Fibroblast of villous mesenchyme (primary cell): ENCODE results near the gene FDX2. TPM values are rescaled to one million over a fixed set of nuclear protein-coding genes. Genes with fewer than 3 reads are reported as not detected.
A peak's percentile ranks its signal among the peaks of the same experiment; 100 is the strongest.

Experiments
- DNase-seq: peaks from one replicate; pipeline ENCODE4 v3.0.0-alpha.2; 2010; ENCODE audit warnings: low read depth
- H3K4me3 ChIP-seq: 2 replicates; pipeline ENCODE4 v1.5.1; 2011; ENCODE audit warnings: low read depth, mild to moderate bottlenecking, low read length
- total RNA-seq: library from RNA; depleted of rRNA; stranded (reverse); fragments of >200 nt; gene quantifications from 2 replicates; pipeline ENCODE4 v1.2.3, GENCODE V29; 2012
- TF ChIP-seq, protein P1 (sequence below): IDR thresholded peaks from 2 replicates; pipeline ENCODE4 v1.5.1; 2012; ENCODE audit warnings: low read depth, mild to moderate bottlenecking, low read length; ENCODE audit not compliant: insufficient read depth

Gene FDX2
- total RNA-seq, 1 donor = 24.2 TPM

GRCh38 chr19:10295847-10296591 lies 19.8 kb downstream of the FDX2 start:
- TF ChIP-seq, protein P1, sequence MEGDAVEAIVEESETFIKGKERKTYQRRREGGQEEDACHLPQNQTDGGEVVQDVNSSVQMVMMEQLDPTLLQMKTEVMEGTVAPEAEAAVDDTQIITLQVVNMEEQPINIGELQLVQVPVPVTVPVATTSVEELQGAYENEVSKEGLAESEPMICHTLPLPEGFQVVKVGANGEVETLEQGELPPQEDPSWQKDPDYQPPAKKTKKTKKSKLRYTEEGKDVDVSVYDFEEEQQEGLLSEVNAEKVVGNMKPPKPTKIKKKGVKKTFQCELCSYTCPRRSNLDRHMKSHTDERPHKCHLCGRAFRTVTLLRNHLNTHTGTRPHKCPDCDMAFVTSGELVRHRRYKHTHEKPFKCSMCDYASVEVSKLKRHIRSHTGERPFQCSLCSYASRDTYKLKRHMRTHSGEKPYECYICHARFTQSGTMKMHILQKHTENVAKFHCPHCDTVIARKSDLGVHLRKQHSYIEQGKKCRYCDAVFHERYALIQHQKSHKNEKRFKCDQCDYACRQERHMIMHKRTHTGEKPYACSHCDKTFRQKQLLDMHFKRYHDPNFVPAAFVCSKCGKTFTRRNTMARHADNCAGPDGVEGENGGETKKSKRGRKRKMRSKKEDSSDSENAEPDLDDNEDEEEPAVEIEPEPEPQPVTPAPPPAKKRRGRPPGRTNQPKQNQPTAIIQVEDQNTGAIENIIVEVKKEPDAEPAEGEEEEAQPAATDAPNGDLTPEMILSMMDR = no peak
- DNase-seq = no peak
- peak overlapping the region; percentile 15 for H3K4me3 ChIP-seq

DNA sequence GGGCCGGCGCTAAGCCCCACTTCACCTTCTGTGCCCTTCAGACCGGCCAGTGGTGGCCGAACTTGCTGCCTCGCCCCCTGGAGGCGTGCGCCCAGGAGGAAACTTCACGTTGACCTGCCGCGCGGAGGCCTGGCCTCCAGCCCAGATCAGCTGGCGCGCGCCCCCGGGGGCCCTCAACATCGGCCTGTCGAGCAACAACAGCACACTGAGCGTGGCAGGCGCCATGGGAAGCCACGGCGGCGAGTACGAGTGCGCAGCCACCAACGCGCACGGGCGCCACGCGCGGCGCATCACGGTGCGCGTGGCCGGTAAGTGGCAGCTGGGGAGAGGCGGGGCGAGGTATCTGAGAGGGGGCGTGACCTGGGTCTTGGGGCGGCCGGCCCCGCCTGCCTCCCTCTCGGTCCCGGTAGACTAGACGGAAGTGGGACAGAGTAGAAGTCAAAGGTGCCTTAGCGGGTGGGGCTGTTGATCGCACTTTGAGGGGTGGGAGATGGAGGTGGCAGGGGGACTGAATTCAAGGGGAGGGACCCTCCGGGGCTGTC lies 20.4 kb downstream of the FDX2 start:
- H3K4me3 ChIP-seq = peak overlapping the region; percentile 15
- TF ChIP-seq, protein P1 = peak; percentile 4
- peak; percentile 17 for DNase-seq

GRCh38 chr19:10294368-10294697 lies 21.5 kb downstream of the FDX2 start:
- no peak for DNase-seq
- TF ChIP-seq, protein P1 = no peak
- no peak overlapping the region for H3K4me3 ChIP-seq

- no peak overlapping the region for H3K4me3 ChIP-seq
- TF ChIP-seq, protein P1 = no peak
- no peak for DNase-seq
Observed at GRCh38 chr19:10293637-10294367, 22.0 kb downstream of the FDX2 start.

DNA sequence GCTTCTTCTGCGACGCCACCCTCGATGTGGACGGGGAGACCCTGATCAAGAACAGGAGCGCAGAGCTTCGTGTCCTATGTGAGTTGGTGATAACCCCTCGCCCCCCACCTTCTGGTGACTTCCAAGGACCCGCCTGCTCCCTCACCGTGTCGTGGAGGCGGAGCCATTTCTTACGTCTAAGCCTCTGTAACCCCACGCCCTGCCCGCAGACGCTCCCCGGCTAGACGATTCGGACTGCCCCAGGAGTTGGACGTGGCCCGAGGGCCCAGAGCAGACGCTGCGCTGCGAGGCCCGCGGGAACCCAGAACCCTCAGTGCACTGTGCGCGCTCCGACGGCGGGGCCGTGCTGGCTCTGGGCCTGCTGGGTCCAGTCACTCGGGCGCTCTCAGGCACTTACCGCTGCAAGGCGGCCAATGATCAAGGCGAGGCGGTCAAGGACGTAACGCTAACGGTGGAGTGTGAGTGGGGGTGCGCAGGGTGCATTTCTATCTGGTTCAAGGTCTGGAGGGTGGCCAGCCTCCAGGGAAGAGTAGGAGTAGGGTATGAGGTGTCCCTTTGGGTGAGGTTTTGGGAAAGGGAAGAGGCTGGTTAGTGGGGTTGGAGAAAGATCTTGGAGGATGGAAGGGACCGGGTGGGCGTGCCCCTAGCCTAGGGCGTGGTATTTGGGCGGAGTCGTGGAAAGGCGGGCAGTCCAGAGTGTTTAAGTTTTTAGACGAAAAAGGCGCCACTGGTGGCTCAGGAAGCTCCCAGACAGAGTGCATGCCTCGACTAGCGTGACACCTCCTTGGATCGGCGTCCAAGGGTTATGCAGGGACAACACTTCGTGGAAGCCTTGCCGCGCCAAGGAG lies 22.8 kb downstream of the FDX2 start:
- TF ChIP-seq, protein P1 = no peak
- peak overlapping the region; percentile 67 for H3K4me3 ChIP-seq
- DNase-seq = peak; percentile 8

DNA sequence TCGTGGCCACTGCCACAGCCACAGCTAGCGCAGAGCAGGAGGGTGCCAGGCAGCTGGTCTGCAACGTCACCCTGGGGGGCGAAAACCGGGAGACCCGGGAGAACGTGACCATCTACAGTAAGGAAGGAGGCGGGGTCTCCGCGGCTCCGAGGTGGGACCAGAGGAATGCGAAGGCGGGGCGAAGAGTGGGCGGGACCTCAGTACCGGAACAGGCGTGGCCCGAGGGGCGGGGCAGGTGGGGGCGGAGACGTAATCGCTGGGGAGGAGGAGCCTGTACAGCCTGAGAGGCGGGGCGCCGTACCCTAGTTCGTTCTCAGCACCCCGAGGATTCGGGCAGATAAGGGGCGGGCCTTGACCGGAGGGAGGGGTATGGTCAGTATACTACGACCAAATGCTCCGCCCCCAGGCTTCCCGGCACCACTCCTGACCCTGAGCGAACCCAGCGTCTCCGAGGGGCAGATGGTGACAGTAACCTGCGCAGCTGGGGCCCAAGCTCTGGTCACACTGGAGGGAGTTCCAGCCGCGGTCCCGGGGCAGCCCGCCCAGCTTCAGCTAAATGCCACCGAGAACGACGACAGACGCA lies 23.5 kb downstream of the FDX2 start:
- TF ChIP-seq, protein P1 = no peak
- peak overlapping the region; percentile 67 for H3K4me3 ChIP-seq
- DNase-seq = peak; percentile 86
